ENCODE data around the gene BEND5.

The BEND5 gene

DNA sequence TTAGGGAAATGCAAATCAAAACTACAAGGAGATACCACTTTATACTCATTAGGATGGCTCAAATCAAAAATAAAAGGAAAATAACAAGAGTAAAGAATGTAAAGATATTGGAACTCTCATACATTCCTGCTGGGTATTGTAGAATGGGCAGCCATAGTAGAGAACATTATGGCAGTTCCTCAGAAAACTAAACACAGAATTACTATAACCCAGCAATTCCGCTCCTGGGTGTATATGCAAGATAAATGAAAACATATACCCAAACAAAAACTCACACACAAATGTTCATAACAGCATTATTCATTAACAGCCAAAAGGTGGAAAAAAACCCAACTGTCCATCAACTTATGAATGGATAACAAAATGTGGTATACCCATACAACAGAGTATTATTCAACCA is 11.4 kb downstream of the BEND5 start:
- DNase-seq (ENCODE audit: low spot score) = no peak

- DNase-seq (ENCODE audit: low spot score) = no peak
Observed at GRCh38 chr1:48761986-48762385, 14.7 kb downstream of the BEND5 start.

DNA sequence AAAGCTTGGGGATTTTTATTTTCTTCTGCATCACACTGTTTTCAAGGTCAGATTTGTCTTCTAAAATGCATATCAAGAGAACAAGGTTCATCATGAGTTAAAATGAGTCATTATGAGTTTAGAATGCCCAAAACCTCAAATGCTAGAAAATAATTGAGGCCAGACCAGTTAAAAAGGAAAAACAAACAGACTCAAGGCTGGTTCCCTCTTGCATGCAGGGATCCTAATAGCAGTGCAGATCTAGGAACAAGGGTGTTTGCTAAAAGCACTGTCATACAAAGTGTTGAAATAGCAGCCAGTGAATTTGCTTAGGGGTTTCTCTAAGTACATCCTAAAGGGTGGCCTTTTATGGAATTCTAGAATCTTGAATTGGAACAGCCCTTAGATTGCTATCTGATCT is 15.3 kb downstream of the BEND5 start:
- DNase-seq (ENCODE audit: low spot score) = no peak

DNA sequence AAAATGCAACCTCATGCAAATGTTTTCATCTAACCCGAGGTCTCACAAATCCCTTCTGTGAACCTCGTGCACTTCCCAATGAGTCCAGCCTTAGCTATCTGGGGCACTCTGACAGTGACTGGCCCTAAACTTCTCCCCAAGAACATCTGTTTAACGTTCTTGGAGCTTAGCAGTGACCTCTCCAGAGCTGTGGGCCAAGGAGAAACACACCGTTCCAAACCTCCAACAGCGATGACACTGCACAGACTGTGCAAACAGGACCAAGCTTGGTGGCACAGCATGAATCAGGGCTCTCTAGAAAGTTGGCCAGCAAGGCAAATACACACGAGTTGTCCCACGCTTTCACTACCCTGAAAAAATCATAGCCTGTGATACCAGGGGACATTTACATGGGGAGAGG is 15.8 kb downstream of the BEND5 start:
- no peak for DNase-seq (ENCODE audit: low spot score)

DNA sequence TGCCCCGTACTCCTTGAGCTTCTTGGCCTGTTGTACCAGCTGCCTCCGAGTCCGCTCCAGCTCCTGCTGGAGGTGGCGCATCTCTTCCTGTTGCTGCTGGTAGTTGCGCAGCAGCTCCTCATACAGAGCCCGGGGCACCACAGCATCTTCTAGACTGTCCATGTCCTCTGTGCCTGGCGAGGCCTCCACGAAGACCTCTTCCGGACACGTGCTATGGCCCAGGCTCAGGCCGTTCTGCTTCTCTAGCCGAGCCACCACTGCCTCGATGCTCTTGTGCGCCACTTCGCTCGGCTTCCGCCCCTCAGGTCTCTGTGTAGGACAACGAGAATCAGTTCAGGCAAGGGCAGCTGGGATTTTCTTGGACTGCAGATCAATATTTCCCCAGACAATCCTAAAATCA is 17.7 kb downstream of the BEND5 start:
- no peak for DNase-seq (ENCODE audit: low spot score)

GRCh38 chr1:48757363-48757762 is 19.3 kb downstream of the BEND5 start:
- DNase-seq (ENCODE audit: low spot score) = no peak

DNA sequence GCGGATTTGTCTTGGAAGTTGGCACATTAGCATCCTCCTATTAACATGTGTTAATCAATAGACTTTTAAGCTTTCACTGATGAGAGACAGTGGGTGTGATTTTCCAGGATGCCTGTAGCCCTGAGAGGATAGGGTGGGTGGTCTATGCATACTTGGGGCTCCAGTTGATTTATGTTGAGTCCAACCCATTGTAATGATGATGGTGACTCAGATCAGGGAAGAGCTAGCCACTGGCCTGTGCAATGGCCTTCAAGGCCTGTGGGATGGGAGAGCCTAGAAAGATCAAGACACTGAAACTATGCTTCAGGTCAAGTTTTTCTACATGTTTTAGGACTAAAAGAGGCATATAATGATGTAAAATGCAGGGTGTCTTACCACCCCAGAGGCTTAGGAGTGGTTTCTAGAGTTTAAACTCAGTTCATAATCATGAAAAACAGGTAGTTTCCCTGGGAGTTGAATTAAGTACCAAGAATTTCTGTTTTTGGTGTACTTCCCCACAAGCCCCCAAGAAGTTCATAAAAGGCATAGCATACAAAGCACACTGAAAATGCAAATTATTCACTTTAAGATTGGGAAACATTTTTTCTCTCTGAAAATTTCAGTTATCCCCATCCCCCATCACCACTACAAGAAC is 19.9 kb downstream of the BEND5 start:
- DNase-seq (ENCODE audit: low spot score) = no peak

GRCh38 chr1:48753293-48753692 is 23.4 kb downstream of the BEND5 start:
- no peak for DNase-seq (ENCODE audit: low spot score)

- no peak for DNase-seq (ENCODE audit: low spot score)
Observed at GRCh38 chr1:48750109-48750508, 26.6 kb downstream of the BEND5 start.

DNA sequence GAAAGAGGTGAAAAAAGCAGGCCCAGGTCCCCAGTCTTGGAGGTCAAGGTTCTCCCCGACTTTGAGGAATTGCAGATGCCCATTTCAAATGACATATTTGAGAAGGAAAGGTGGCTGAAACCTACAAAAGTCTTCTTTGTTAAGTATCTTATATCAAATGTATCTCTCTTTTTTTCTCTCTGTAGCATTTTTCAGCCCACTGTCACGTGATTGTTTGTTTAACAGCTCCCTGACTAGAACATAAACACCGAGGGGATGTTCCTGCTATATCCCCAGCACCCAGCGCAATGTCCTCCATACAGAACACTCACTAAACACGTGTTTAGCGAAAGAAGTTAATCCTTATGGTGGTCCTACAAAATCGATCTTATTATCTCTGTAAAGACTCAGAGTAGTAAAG is 27.6 kb downstream of the BEND5 start:
- DNase-seq (ENCODE audit: low spot score) = no peak

DNA sequence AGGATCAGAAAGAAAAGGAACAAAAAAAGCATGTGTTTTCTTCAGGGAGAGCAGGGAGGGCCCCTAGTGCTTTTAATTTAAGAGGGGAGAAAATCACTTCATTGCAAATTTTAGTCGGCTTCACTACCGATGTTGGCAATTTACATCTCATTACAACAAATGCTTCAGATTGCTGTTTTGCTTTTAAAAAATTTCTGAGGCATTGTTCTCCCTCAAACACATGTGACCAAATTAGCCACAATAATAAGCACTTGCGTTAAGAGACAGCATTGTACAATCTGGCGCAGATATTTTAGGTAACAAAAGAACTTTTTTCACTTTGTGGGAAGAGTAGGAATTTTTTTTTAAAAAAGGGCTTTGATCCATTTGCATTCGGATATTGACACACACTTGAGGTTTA is 29.8 kb downstream of the BEND5 start:
- DNase-seq (ENCODE audit: low spot score) = no peak

- no peak for DNase-seq (ENCODE audit: low spot score)
Observed at GRCh38 chr1:48744032-48744431, 32.7 kb downstream of the BEND5 start.

- DNase-seq (ENCODE audit: low spot score) = no peak
Observed at GRCh38 chr1:48743480-48743879, 33.2 kb downstream of the BEND5 start.

- no peak for DNase-seq (ENCODE audit: low spot score)
Observed at GRCh38 chr1:48741380-48741779, 35.3 kb downstream of the BEND5 start.

- no peak for DNase-seq (ENCODE audit: low spot score)
Observed at GRCh38 chr1:48740621-48741020, 36.1 kb downstream of the BEND5 start.

GRCh38 chr1:48739091-48739490 is 37.6 kb downstream of the BEND5 start:
- DNase-seq (ENCODE audit: low spot score) = no peak

DNA sequence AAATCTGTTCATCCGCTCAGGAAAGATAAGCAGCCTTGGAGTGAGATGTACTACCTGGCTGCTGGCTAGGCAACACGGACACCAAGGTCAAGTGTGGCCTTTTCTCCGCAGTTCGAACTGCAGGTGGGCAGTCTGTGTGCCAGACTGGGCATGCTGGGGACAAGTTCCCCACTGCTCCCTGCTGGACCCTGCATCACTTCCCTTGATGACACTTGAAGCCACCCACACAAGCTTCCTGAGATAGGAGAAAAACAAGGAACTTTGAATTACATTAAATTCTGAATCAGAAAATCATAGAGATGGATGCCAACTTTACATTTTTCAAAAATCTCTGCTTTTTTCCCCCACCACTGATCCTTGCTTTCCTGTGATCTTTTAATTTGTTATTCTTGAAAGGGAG is 38.3 kb downstream of the BEND5 start:
- DNase-seq (ENCODE audit: low spot score) = no peak

DNA sequence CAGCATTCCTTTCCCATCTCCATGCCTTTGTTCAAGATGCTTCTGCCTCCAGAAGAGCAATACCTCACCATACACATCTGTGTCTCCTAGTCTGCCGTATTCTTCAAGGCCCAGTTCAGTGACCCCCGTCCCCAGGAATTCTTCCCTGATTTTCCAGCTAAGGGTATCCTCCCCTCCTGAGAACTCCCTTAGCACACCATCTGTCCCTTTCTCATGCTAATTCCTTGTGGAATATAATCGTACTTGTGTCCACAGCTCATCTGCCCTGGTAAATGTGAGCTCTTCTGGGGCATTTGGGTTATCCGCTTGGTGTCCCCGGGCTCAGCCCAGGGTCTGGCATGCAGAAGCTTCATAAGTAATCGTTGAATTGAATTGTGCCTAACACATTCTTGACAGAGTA is 40.9 kb downstream of the BEND5 start:
- no peak for DNase-seq (ENCODE audit: low spot score)

GRCh38 chr1:48730164-48730910 is 46.4 kb downstream of the BEND5 start:
- DNase-seq (ENCODE audit: low spot score) = no peak

- DNase-seq (ENCODE audit: low spot score) = no peak
Observed at GRCh38 chr1:48728584-48728983, 48.1 kb downstream of the BEND5 start.

GRCh38 chr1:48726557-48727215 is 50.0 kb downstream of the BEND5 start:
- DNase-seq (ENCODE audit: low spot score) = no peak

DNA sequence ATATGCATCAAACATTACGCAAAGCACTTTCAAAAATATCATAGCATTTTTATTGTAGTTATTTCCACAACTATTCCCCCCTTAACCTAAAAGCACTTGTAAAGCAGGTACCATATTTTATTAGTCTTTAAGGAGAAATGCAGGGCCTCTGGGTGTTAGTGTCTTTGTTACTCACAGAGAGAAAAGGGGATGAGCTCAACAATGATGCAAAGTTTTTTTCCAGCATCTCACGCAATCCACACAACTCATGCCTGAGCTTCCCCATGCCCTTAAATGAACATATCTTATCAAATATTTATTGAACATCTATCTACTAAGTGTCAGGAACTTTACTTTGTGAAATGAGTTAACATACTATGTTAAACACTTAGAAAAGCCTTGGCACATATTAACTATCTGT is 50.6 kb downstream of the BEND5 start:
- DNase-seq (ENCODE audit: low spot score) = no peak

GRCh38 chr1:48725341-48726046 is 51.2 kb downstream of the BEND5 start:
- DNase-seq (ENCODE audit: low spot score) = no peak

Data from hepatic stellate cell (primary cell).